OCI-LY7 (cell line): ENCODE data around the gene RHBDF1. TPM values are rescaled to one million over a fixed set of nuclear protein-coding genes. Genes with fewer than 3 reads are reported as not detected.

ENCODE experiments used
- BruUV-seq: library from RNA; stranded (reverse); fragments of 400-500 nt; replicated peaks from 2 replicates; lab custom pipeline; 2021; lab: Mats Ljungman, UMichigan
- CTCF ChIA-PET: fragments of 300-600 bp; sonication (Branson Sonifier 250); formaldehyde crosslinking; loops from one replicate; lab custom pipeline; 2022; ENCODE audit warnings: antibody characterized with exemption; ENCODE audit not compliant: unreplicated experiment; lab: Charles Lee
- POLR2A ChIA-PET: fragments of 300-600 bp; sonication (Branson Sonifier 250); formaldehyde crosslinking; loops from one replicate; lab custom pipeline; 2022; ENCODE audit warnings: antibody characterized with exemption; lab: Charles Lee
- DNase-seq: peaks from one replicate; pipeline ENCODE4 v3.0.0-alpha.2; 2015; ENCODE audit warnings: low spot score
- H2AFZ ChIP-seq: fragments of 200-600 bp; sonication (generic), shearing (Covaris generic); 2 replicates; pipeline ENCODE4 v1.6.1; 2014; ENCODE audit warnings: mild to moderate bottlenecking, antibody characterized with exemption, low read length, moderate library complexity
- H3K27ac ChIP-seq: fragments of 200-600 bp; sonication (generic); 2 replicates; pipeline ENCODE4 v1.5.1; 2014; ENCODE audit warnings: mixed run types, low read depth, mild to moderate bottlenecking, moderate library complexity, low read length, inconsistent platforms; ENCODE audit not compliant: poor library complexity, severe bottlenecking
- H3K36me3 ChIP-seq: fragments of 200-600 bp; sonication (generic); 2 replicates; pipeline ENCODE4 v1.6.1; 2014; ENCODE audit warnings: mild to moderate bottlenecking, antibody characterized with exemption, low read length, moderate library complexity, mixed read lengths; ENCODE audit not compliant: insufficient read depth
- H3K4me1 ChIP-seq: fragments of 200-600 bp; sonication (generic); 2 replicates; pipeline ENCODE4 v1.5.1; 2014; ENCODE audit warnings: mild to moderate bottlenecking, low read length; ENCODE audit not compliant: insufficient read depth, poor library complexity, severe bottlenecking
- H3K4me2 ChIP-seq: fragments of 200-600 bp; sonication (generic); 2 replicates; pipeline ENCODE4 v1.6.1; 2014; ENCODE audit warnings: mild to moderate bottlenecking, low read length
- H3K4me3 ChIP-seq: fragments of 200-600 bp; sonication (generic); 2 replicates; pipeline ENCODE4 v1.5.1; 2014; ENCODE audit warnings: mild to moderate bottlenecking, low read depth, low read length; ENCODE audit not compliant: poor library complexity, severe bottlenecking
- H3K79me2 ChIP-seq: fragments of 200-600 bp; sonication (generic); 2 replicates; pipeline ENCODE4 v1.6.1; 2016; ENCODE audit warnings: low read depth, mild to moderate bottlenecking, low read length, moderate library complexity, mixed read lengths; ENCODE audit not compliant: insufficient read depth
- H3K9me2 ChIP-seq: fragments of 200-600 bp; sonication (generic); 2 replicates; pipeline ENCODE4 v1.6.1; 2016; ENCODE audit warnings: mild to moderate bottlenecking, low read length, mixed read lengths; ENCODE audit not compliant: insufficient read depth
- H3K9me3 ChIP-seq: fragments of 200-600 bp; sonication (generic); 2 replicates; pipeline ENCODE4 v1.6.1; 2014; ENCODE audit warnings: mild to moderate bottlenecking, mixed run types, low read length, mixed read lengths
- H4K20me1 ChIP-seq: fragments of 200-600 bp; sonication (generic); 2 replicates; pipeline ENCODE4 v1.6.1; 2014; ENCODE audit warnings: mild to moderate bottlenecking, antibody characterized with exemption, low read length, moderate library complexity, mixed read lengths; ENCODE audit not compliant: insufficient read depth
- CTCF ChIP-seq: fragments of 200-600 bp; sonication (generic); conservative IDR thresholded peaks from 2 replicates; pipeline ENCODE4 v1.5.1; 2014; ENCODE audit warnings: mild to moderate bottlenecking, antibody characterized with exemption, low read length, moderate library complexity, mixed read lengths
- EZH2phosphoT487 ChIP-seq: fragments of 200-600 bp; sonication (generic); IDR thresholded peaks from 2 replicates; pipeline ENCODE4 v1.6.1; 2018; ENCODE audit warnings: low read depth, borderline replicate concordance, mild to moderate bottlenecking, mixed run types, antibody characterized with exemption, low read length, moderate library complexity, mixed read lengths
- intact Hi-C: fragments of 100-400 bp; cut with micrococcal nuclease; formaldehyde crosslinking; loops from one replicate; pipeline ENCODE4 v1.10.0; 2022; ENCODE audit not compliant: unreplicated experiment
- total RNA-seq, 2 experiments: library from RNA; depleted of rRNA in 1 of 2; stranded (reverse); fragments of >200 nt in 1 of 2; shearing (Covaris generic) in 1 of 2; gene quantifications; 2 replicates each; pipeline ENCODE4 v1.2.3, GENCODE V29; 2014 to 2022

The RHBDF1 gene
- total RNA-seq, 2 experiments from 2014 or later, result 0.13 to 0.68 TPM

DNA sequence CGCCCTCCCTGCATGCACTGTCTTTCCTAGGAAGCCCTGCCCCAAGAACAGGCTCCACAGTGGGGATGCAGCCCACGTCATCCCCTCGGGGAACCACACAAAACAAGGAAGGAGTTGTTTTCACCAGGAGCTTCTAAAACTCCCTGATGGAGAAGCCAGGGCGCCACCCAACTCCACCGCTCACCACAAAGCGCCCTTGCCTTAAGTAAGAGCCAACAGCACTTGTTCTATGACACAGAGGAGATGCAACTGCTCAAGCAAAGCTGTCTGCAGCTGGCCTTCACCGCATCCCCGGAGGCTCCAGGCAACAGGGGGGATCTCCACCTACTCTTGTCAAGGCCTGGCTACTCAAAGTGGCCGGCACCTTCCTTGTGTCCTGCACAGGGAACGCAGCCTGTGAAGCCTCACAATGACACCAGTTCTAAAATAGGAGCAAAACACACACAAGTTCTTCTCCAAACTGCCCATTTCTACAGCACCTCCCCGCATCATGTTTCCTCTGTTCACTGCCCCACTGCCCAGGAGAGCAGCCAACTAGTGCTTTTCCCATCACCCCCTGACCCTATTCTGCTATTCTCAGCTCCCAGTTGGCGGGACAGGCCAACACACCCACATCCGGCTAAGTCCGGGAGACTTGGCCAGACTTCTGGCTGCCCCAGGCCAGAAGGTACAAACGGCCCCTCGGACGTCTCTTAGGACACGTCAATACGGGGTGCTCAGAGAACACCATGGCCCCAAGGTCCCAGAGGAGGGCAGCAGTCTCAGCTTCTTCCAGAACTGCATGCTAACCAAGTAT, 29.8 kb upstream of the RHBDF1 start:
- ChIA-PET POLR2A (no interaction called here), CTCF (no interaction called here)
- Histone ChIP-seq H3K4me2 (no peak overlapping the region), H2AFZ (no peak overlapping the region), H3K9me3 (no peaks in the 10 kb centered on the region), H3K79me2 (no peaks in the 10 kb centered on the region), H3K36me3 (peaks cover 25% of the 10 kb centered on the region; the same call in 1 of the 2 replicates), H4K20me1 (no peaks in the 10 kb centered on the region), H3K27ac (no peak overlapping the region), H3K4me3 (no peak overlapping the region), H3K4me1 (no peaks in the 10 kb centered on the region), H3K9me2 (no peaks in the 10 kb centered on the region)
- no TSS peak for BruUV-seq
- TF ChIP-seq EZH2phosphoT487 (no peak), CTCF (no peak)
- no peak for DNase-seq
- intact Hi-C loops, result no loop called here

DNA sequence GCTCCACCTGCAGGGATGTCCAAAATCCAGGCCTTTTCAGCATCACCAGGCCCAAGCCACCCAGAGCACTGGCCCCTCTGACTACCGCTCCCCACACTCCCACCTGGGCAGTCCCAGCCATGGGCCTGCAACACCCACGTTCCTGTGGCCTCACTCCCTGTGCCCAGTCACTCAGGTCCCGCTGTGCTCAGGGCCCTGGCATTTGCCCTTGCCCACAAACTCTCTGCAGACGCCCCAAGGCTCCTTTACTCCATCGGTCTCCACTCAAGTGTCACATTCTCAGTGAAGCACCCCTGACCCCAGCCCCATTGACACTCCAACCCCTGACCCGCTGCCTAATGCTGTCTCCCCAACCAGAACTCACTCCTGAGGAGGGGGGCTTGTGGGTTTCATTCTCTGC, 29.2 kb upstream of the RHBDF1 start:
- CTCF ChIA-PET, result no interaction called here
- BruUV-seq, result no TSS peak

More for the DNA sequence above, 29.2 kb upstream of the RHBDF1 start:
- H2AFZ ChIP-seq, result no peak overlapping the region
- H3K9me3 ChIP-seq, result no peaks in the 10 kb centered on the region
- H3K4me2 ChIP-seq, result no peak overlapping the region
- DNase-seq, result no peak
- H3K36me3 ChIP-seq, result peaks cover 27% of the 10 kb centered on the region; the same call in 1 of the 2 replicates
- POLR2A ChIA-PET, result no interaction called here
- TF ChIP-seq CTCF (no peak), EZH2phosphoT487 (no peak)
- no peak overlapping the region for H3K4me3 ChIP-seq
- H3K79me2 ChIP-seq, result no peaks in the 10 kb centered on the region
- no peaks in the 10 kb centered on the region for H3K9me2 ChIP-seq
- no peaks in the 10 kb centered on the region for H4K20me1 ChIP-seq
- H3K27ac ChIP-seq, result no peak overlapping the region
- intact Hi-C loops, result no loop called here
- H3K4me1 ChIP-seq, result no peaks in the 10 kb centered on the region
